ENCODE results near the gene MT3.

MT3 gene

GRCh38 chr16:56623637-56624036 lies 34.3 kb downstream of the MT3 start:
- POLR2A ChIA-PET = interaction anchor here (9.0 kb wide), 1 partner anchor 13 kb away, joined by 263 read pairs; the partner anchor contains the start of gene MT2A
- no peak for TF ChIP-seq CTCF (IDR thresholded peaks at IDR 0.05; ENCODE audit: insufficient read depth, low read length, missing control alignments)
- no peak overlapping the region for H3K4me3 ChIP-seq (ENCODE audit: low read depth, low read length)
- DNase-seq (ENCODE audit: low read depth, low spot score) = no peak
- CTCF ChIA-PET = interaction anchor here (0.6 to 1.8 kb wide), 5 partner anchors 11 to 110 kb away, joined by 3 to 11 read pairs (median 4); partner anchors contain the start of gene MT2A

- DNase-seq (ENCODE audit: low read depth, low spot score) = no peak
- TF ChIP-seq CTCF (IDR thresholded peaks at IDR 0.05; ENCODE audit: insufficient read depth, low read length, missing control alignments) = no peak
- POLR2A ChIA-PET = interaction anchor here (0.6 to 9.0 kb wide), 15 partner anchors 11 to 461 kb away, joined by 3 to 263 read pairs (median 5); partner anchors contain the start of genes BBS2, MT1X and MT2A
Measured at GRCh38 chr16:56625140-56625942, 36.0 kb downstream of the MT3 start, which contains the start of gene MT1E. Gene MT1E, plus strand, starts transcription at chr16:56625781. Its CDS starts 71 bp downstream, at chr16:56625852.

GRCh38 chr16:56625943-56626654 lies 36.8 kb downstream of the MT3 start:
- TF ChIP-seq CTCF (IDR thresholded peaks at IDR 0.05; ENCODE audit: insufficient read depth, low read length, missing control alignments) = no peak
- no peak for DNase-seq (ENCODE audit: low read depth, low spot score)
- peak overlapping the region; percentile 84 for H3K4me3 ChIP-seq (ENCODE audit: low read depth, low read length)
- POLR2A ChIA-PET = interaction anchor here (0.6 to 9.0 kb wide), 15 partner anchors 10 to 112 kb away, joined by 3 to 263 read pairs (median 5); partner anchors contain the start of genes BBS2, MT1X and MT2A
- CTCF ChIA-PET = interaction anchor here (1.0 to 2.1 kb wide), 5 partner anchors 10 to 112 kb away, joined by 3 to 8 read pairs (median 3); no protein-coding TSS in a partner anchor

More at GRCh38 chr16:56625140-56625942, 36.0 kb downstream of the MT3 start, which contains the start of gene MT1E:
- CTCF ChIA-PET = interaction anchor here (1.0 to 2.1 kb wide), 5 partner anchors 9 to 111 kb away, joined by 3 to 8 read pairs (median 3); no protein-coding TSS in a partner anchor
- H3K4me3 ChIP-seq (ENCODE audit: low read depth, low read length) = peak within 1 kb of the TSS; percentile 84

- ChIA-PET CTCF (interaction anchor here (0.7 to 2.1 kb wide), 3 partner anchors 16 to 1334 kb away, joined by 3 to 8 read pairs (median 3); no protein-coding TSS in a partner anchor), POLR2A (interaction anchor here (1.0 to 9.0 kb wide), 7 partner anchors 10 to 103 kb away, joined by 3 to 263 read pairs (median 5); partner anchors contain the start of genes MT1X and MT2A)
- DNase-seq (ENCODE audit: low read depth, low spot score) = no peak
- TF ChIP-seq CTCF (IDR thresholded peaks at IDR 0.05; ENCODE audit: insufficient read depth, low read length, missing control alignments) = no peak
- peak overlapping the region; percentile 84 for H3K4me3 ChIP-seq (ENCODE audit: low read depth, low read length)
Measured at GRCh38 chr16:56626685-56627084, 37.4 kb downstream of the MT3 start.

GRCh38 chr16:56628486-56629350 lies 39.4 kb downstream of the MT3 start:
- no peak for DNase-seq (ENCODE audit: low read depth, low spot score)
- CTCF ChIA-PET = interaction anchor here (1.4 to 1.5 kb wide), 2 partner anchors 15 to 28 kb away, joined by 4 read pairs; no protein-coding TSS in a partner anchor
- POLR2A ChIA-PET = interaction anchor here (9.0 kb wide), 1 partner anchor 19 kb away, joined by 263 read pairs; the partner anchor contains the start of gene MT2A
- H3K4me3 ChIP-seq (ENCODE audit: low read depth, low read length) = no peak overlapping the region
- TF ChIP-seq CTCF (IDR thresholded peaks at IDR 0.05; ENCODE audit: insufficient read depth, low read length, missing control alignments) = no peak
